H1 (cell line): Measurements from ENCODE around the gene ZFAND3. TPM values are rescaled to one million over a fixed set of nuclear protein-coding genes. Genes with fewer than 3 reads are reported as not detected.

ENCODE experiments used
- CTCF ChIA-PET: fragments of 300-600 bp; sonication (Branson Sonifier 250); formaldehyde crosslinking; loops from one replicate; lab custom pipeline; 2021; ENCODE audit not compliant: partially characterized antibody; lab: Charles Lee
- POLR2A ChIA-PET: fragments of 300-600 bp; sonication (Branson Sonifier 250); formaldehyde crosslinking; loops from one replicate; lab custom pipeline; 2021; ENCODE audit warnings: inconsistent platforms; ENCODE audit not compliant: partially characterized antibody; lab: Charles Lee
- DNase-seq, 2 experiments: peaks; one replicate each; pipeline versions ENCODE4 v3.0.0 to v3.0.0-alpha.2; 2010 to 2022; ENCODE audit warnings: low spot score in 2 of 2, low read depth in 1 of 2, mixed read lengths in 1 of 2
- FAIRE-seq: peaks from 2 replicates; lab custom pipeline; 2011; peaks lifted over from hg19 to GRCh38; lab: Jason Lieb, UNC
- H2AFZ ChIP-seq: 2 replicates; pipeline ENCODE4 v1.8.1; 2012; ENCODE audit warnings: low read length, inconsistent platforms
- H2AK5ac ChIP-seq: 2 replicates; pipeline ENCODE4 v1.6.1; 2013; ENCODE audit warnings: low read depth, low read length
- H2BK120ac ChIP-seq: replicated peaks from 2 replicates; pipeline ENCODE3; 2013; ENCODE audit warnings: low read depth, low read length, inconsistent platforms
- H2BK12ac ChIP-seq: 2 replicates; pipeline ENCODE4 v1.6.1; 2013; ENCODE audit warnings: low read depth, low read length
- H2BK15ac ChIP-seq: 2 replicates; pipeline ENCODE4 v1.6.1; 2013; ENCODE audit warnings: low read length
- H2BK20ac ChIP-seq: 2 replicates; pipeline ENCODE4 v1.6.1; 2013; ENCODE audit warnings: low read length
- H2BK5ac ChIP-seq: 2 replicates; pipeline ENCODE4 v1.6.1; 2013; ENCODE audit warnings: low read depth, low read length
- H3K14ac ChIP-seq: 2 replicates; pipeline ENCODE4 v1.6.1; 2013; ENCODE audit warnings: inconsistent platforms; ENCODE audit not compliant: insufficient read length
- H3K18ac ChIP-seq: 2 replicates; pipeline ENCODE4 v1.6.1; 2013; ENCODE audit warnings: low read length; ENCODE audit errors: extremely low read depth
- H3K23ac ChIP-seq: 2 replicates; pipeline ENCODE4 v1.6.1; 2013; ENCODE audit warnings: inconsistent platforms; ENCODE audit not compliant: insufficient read length
- H3K23me2 ChIP-seq: 2 replicates; pipeline ENCODE4 v1.6.1; 2013; ENCODE audit warnings: low read depth, low read length
- H3K27ac ChIP-seq: 2 replicates; pipeline ENCODE4 v1.6.1; 2011; ENCODE audit warnings: low read depth, low read length, inconsistent platforms
- H3K27me3 ChIP-seq, 4 experiments: replicated peaks in 1 of 4; 1 replicate in 1 of 4; 2 replicates in 3 of 4; pipeline versions ENCODE4 v1.6.1 to v1.8.1; 2011 to 2013; ENCODE audit warnings: low read length in 3 of 4, mild to moderate bottlenecking in 3 of 4, inconsistent platforms in 2 of 4, mixed read lengths in 2 of 4, moderate library complexity in 1 of 4; ENCODE audit not compliant: control insufficient read depth in 3 of 4, insufficient read depth in 3 of 4; ENCODE audit errors: extremely low read depth in 1 of 4
- H3K36me3 ChIP-seq, 4 experiments: 2 replicates each; pipeline versions ENCODE4 v1.6.1 to v1.8.1; 2011 to 2013; ENCODE audit warnings: mild to moderate bottlenecking in 4 of 4, low read length in 3 of 4, moderate library complexity in 2 of 4, control low read depth in 1 of 4, inconsistent platforms in 1 of 4; ENCODE audit not compliant: insufficient read depth in 4 of 4, control insufficient read depth in 2 of 4
- H3K4ac ChIP-seq: replicated peaks from 2 replicates; pipeline ENCODE3; 2013; ENCODE audit warnings: low read length, low read depth, mixed read lengths, inconsistent platforms; ENCODE audit not compliant: insufficient read length
- H3K4me1 ChIP-seq, 4 experiments: replicated peaks in 1 of 4; 1 replicate in 1 of 4; 2 replicates in 3 of 4; pipeline versions ENCODE4 v1.6.1 to v1.8.1; 2011 to 2013; ENCODE audit warnings: low read length in 3 of 4, inconsistent platforms in 2 of 4, mixed read lengths in 1 of 4; ENCODE audit not compliant: insufficient read depth in 4 of 4, control insufficient read depth in 3 of 4
- H3K4me2 ChIP-seq, 2 experiments: 2 replicates each; pipeline versions ENCODE4 v1.6.1 to v1.8.1; 2011 to 2013; ENCODE audit warnings: low read depth in 2 of 2, low read length in 2 of 2, control low read depth in 1 of 2, inconsistent platforms in 1 of 2, mild to moderate bottlenecking in 1 of 2; ENCODE audit not compliant: insufficient read depth in 1 of 2
- H3K4me3 ChIP-seq, 4 experiments: fragments of 200-600, 300-600 bp in 1 of 4; sonication (generic), shearing (Covaris generic), sonication (Bioruptor Twin) in 1 of 4; 2 replicates each; pipeline versions ENCODE4 v1.5.1 to v1.8.1; 2011 to 2016; ENCODE audit warnings: low read length in 4 of 4, low read depth in 3 of 4, control low read depth in 2 of 4, inconsistent platforms in 2 of 4, mild to moderate bottlenecking in 2 of 4, mixed read lengths in 1 of 4, moderate library complexity in 1 of 4; ENCODE audit not compliant: insufficient read depth in 2 of 4; ENCODE audit errors: extremely low read depth in 1 of 4
- H3K56ac ChIP-seq: replicated peaks from 2 replicates; pipeline ENCODE3; 2013; ENCODE audit warnings: low read depth, mild to moderate bottlenecking, mixed read lengths, low read length, inconsistent platforms; ENCODE audit not compliant: insufficient read length
- H3K79me1 ChIP-seq: 2 replicates; pipeline ENCODE4 v1.6.1; 2013; ENCODE audit warnings: low read depth, low read length, control low read depth
- H3K79me2 ChIP-seq, 2 experiments: 2 replicates each; pipeline versions ENCODE4 v1.6.1 to v1.8.1; 2012 to 2013; ENCODE audit warnings: low read length in 2 of 2, mild to moderate bottlenecking in 2 of 2, inconsistent platforms in 1 of 2; ENCODE audit not compliant: insufficient read depth in 2 of 2, control insufficient read depth in 1 of 2
- H3K9ac ChIP-seq, 4 experiments: replicated peaks in 1 of 4; 1 replicate in 1 of 4; 2 replicates in 3 of 4; pipeline versions ENCODE4 v1.6.1 to v1.8.1; 2011 to 2013; ENCODE audit warnings: low read depth in 3 of 4, low read length in 3 of 4, control low read depth in 2 of 4, mild to moderate bottlenecking in 2 of 4, moderate library complexity in 2 of 4, inconsistent platforms in 1 of 4; ENCODE audit errors: extremely low read depth in 1 of 4
- H3K9me3 ChIP-seq, 2 experiments: 2 replicates each; pipeline versions ENCODE4 v1.6.1 to v1.8.1; 2012 to 2013; ENCODE audit warnings: mild to moderate bottlenecking in 2 of 2, moderate library complexity in 2 of 2, control low read depth in 1 of 2, inconsistent platforms in 1 of 2, low read depth in 1 of 2, low read length in 1 of 2, mixed read lengths in 1 of 2; ENCODE audit not compliant: insufficient read depth in 2 of 2
- H4K20me1 ChIP-seq, 2 experiments: replicated peaks in 1 of 2; 2 replicates each; pipeline versions ENCODE3 to v1.8.1; 2011 to 2013; ENCODE audit warnings: inconsistent platforms in 2 of 2, low read length in 2 of 2, mild to moderate bottlenecking in 1 of 2; ENCODE audit not compliant: insufficient read depth in 2 of 2, control insufficient read depth in 1 of 2
- H4K5ac ChIP-seq: 2 replicates; pipeline ENCODE4 v1.6.1; 2013; ENCODE audit warnings: low read length, low read depth, mixed read lengths, inconsistent platforms; ENCODE audit not compliant: insufficient read length
- H4K8ac ChIP-seq: 2 replicates; pipeline ENCODE4 v1.8.0; 2013; ENCODE audit warnings: mild to moderate bottlenecking, moderate library complexity, low read length, inconsistent platforms; ENCODE audit not compliant: insufficient read depth; ENCODE audit errors: extremely low read depth
- H4K91ac ChIP-seq: replicated peaks from 2 replicates; pipeline ENCODE3; 2013; ENCODE audit warnings: low read length, mixed read lengths, inconsistent platforms; ENCODE audit not compliant: insufficient read length
- PHF8 ChIP-seq: fragments of 200-600 bp; sonication (generic); conservative IDR thresholded peaks from 2 replicates; pipeline ENCODE4 v1.7.1; 2012; ENCODE audit warnings: low read depth, mild to moderate bottlenecking, inconsistent platforms, low read length, moderate library complexity
- SUZ12 ChIP-seq: fragments of 200-600 bp; sonication (generic); IDR thresholded peaks from 2 replicates; pipeline ENCODE4 v1.6.1; 2012; ENCODE audit warnings: mild to moderate bottlenecking, inconsistent platforms, low read length, moderate library complexity, mixed read lengths
- TBP ChIP-seq: IDR thresholded peaks from 2 replicates; pipeline ENCODE4 v1.6.1; 2011; ENCODE audit warnings: low read depth, low read length, improper control_type of control experiment
- WGBS, 2 experiments: shearing (Covaris generic) in 1 of 2; methylation state at CpG; one replicate each; pipeline versions ENCODE4 v1.1.6 to v1.1.7; 2013 to 2015; ENCODE audit warnings: low lambda C conversion rate in 2 of 2, mixed read lengths in 2 of 2, inconsistent platforms in 1 of 2, low coverage in 1 of 2, missing lambda C conversion rate in 1 of 2; ENCODE audit not compliant: insufficient replicate concordance in 2 of 2, insufficient coverage in 1 of 2, insufficient read length in 1 of 2; ENCODE audit errors: extremely low coverage in 1 of 2, missing lambda C conversion rate in 1 of 2; 5-methylcytosine and 5-hydroxymethylcytosine counted together
- polyA plus RNA-seq, 7 experiments: library from polyadenylated mRNA; depleted of rRNA in 3 of 7; stranded (reverse) in 5 of 7; unstranded in 2 of 7; fragments of >200 nt in 5 of 7; fragments of 200-250 nt in 2 of 7; gene quantifications; 1 replicate in 5 of 7; 2 replicates in 1 of 7; 4 replicates in 1 of 7; pipeline versions ENCODE4 v1.2.1 to v1.2.3, GENCODE V29; 2011 to 2013; ENCODE audit warnings: missing spikeins in 2 of 7, mixed read lengths in 2 of 7
- total RNA-seq: library from RNA; stranded (reverse); fragmentation: NEBNext Ultra II Directional; extraction: Animal tissue kit (Norgen Biotek cat#: 25700); gene quantifications from 2 replicates; pipeline ENCODE4 v1.2.1, GENCODE V29; 2021

Gene ZFAND3
- total and polyA plus RNA-seq, 2 of the 8 experiments (the other 6 are each of a cell fraction or from before 2014, with no cell fraction given): 13.0 to 51.3 TPM

DNA sequence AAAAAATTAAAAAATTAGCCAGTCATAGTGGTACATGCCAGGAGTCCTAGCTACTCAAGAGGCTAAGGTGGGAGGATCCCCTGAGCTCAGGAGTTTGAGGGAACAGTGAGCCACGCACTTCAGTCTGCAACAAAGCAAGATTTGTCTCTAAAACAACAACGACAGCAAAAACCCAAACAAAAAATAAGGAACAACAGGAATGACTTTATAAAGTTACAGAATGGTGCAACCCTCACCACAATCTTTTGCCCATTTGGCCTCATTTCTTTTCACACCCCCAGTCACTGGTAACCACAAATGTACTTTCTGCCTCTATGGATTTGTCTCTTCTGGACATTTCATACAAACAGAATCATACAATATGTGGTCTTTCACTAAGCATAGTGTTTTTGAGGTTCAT lies 16.7 kb upstream of the ZFAND3 start:
- H3K14ac ChIP-seq: no peak overlapping the region
- no peak overlapping the region for H3K4ac ChIP-seq
- no peak overlapping the region for H2BK5ac ChIP-seq
- H2BK12ac ChIP-seq: no peak overlapping the region
- no peak overlapping the region for H2BK20ac ChIP-seq
- H3K9me3 ChIP-seq: no peaks in the 10 kb centered on the region
- CTCF ChIA-PET: interaction anchor here (0.6 to 3.3 kb wide), 4 partner anchors 8 to 55 kb away, joined by 3 to 15 read pairs (median 3); no protein-coding TSS in a partner anchor
- H3K79me2 ChIP-seq: no peaks in the 10 kb centered on the region
- no peak overlapping the region for H3K9ac ChIP-seq
- H3K18ac ChIP-seq: no peak overlapping the region
- no peak overlapping the region for H3K4me3 ChIP-seq
- peaks cover 0 to 3% (median 1%) of the 10 kb centered on the region in 4 experiments; a peak in 2 of 7 replicates for H3K4me1 ChIP-seq
- no peak overlapping the region for H3K27ac ChIP-seq
- H4K20me1 ChIP-seq: no peaks in the 10 kb centered on the region
- DNase-seq (no peak), FAIRE-seq (no peak)
- H3K79me1 ChIP-seq: no peaks in the 10 kb centered on the region
- H3K4me2 ChIP-seq: no peak overlapping the region
- H3K23ac ChIP-seq: no peak overlapping the region
- 94% methylated on average over 2 of the region's 2 CpGs; no CpG with 5 or more reads in 1 of the 2 experiments for WGBS, 2 experiments
- POLR2A ChIA-PET: interaction anchor here (4.5 kb wide), 1 partner anchor 16 kb away, joined by 20 read pairs; the partner anchor contains the start of gene ZFAND3
- no peak for TF ChIP-seq PHF8
- no peak for TF ChIP-seq SUZ12
- TF ChIP-seq TBP: no peak
- no peaks in the 10 kb centered on the region for H3K36me3 ChIP-seq
- no peak overlapping the region for H4K8ac ChIP-seq
- H2BK15ac ChIP-seq: no peak overlapping the region
- H2AFZ ChIP-seq: no peak overlapping the region
- H3K27me3 ChIP-seq: peaks cover 0 to 2% (median 0%) of the 10 kb centered on the region in 4 experiments; a peak in 1 of 7 replicates
- no peak overlapping the region for H2BK120ac ChIP-seq
- H3K56ac ChIP-seq: no peak overlapping the region
- H4K91ac ChIP-seq: no peak overlapping the region
- no peaks in the 10 kb centered on the region; the same call in 1 of the 2 replicates for H3K23me2 ChIP-seq
- H2AK5ac ChIP-seq: no peak overlapping the region
- no peak overlapping the region for H4K5ac ChIP-seq
